HepG2 (cell line): Measurements from ENCODE around the gene PRR4. TPM values are rescaled to one million over a fixed set of nuclear protein-coding genes. Genes with fewer than 3 reads are reported as not detected.

ENCODE experiments used
- KLF12 ChIP-seq: sonication (generic); formaldehyde crosslinking; IDR thresholded peaks from 2 replicates; pipeline ENCODE4 v1.4.0; 2020; ENCODE audit warnings: missing genetic modification reagents, borderline replicate concordance
- TAF15 ChIP-seq: fragments of 200-400 bp; formaldehyde crosslinking; IDR thresholded peaks from one replicate; pipeline ENCODE4 v1.6.1; 2018; ENCODE audit warnings: mild to moderate bottlenecking, low read depth, low read length; ENCODE audit not compliant: poor library complexity, severe bottlenecking
- polyA plus RNA-seq, 8 experiments: library from polyadenylated mRNA; depleted of rRNA in 3 of 8; stranded (reverse) in 7 of 8; unstranded in 1 of 8; fragments of >200 nt; fragmentation: Illumina TruSeq in 4 of 8; extraction: Trizol in 4 of 8; gene quantifications; 2 replicates each; pipeline versions ENCODE4 v1.2.1 to v1.2.3, GENCODE V29; 2011 to 2016; ENCODE audit warnings: low read depth in 4 of 8, missing spikeins in 1 of 8, mixed read lengths in 1 of 8; ENCODE audit not compliant: insufficient read depth in 1 of 8
- small RNA-seq, 3 experiments: library from RNA; depleted of rRNA; stranded (forward); fragments of <200 nt; gene quantifications; one replicate each; pipeline ENCODE3, GENCODE V24; 2012; ENCODE audit warnings: low read depth in 2 of 3, low replicate concordance in 1 of 3; ENCODE audit not compliant: insufficient read length in 3 of 3, insufficient read depth in 2 of 3
- total RNA-seq, 5 experiments: library from RNA; depleted of rRNA; stranded (reverse); fragments of >200 nt; fragmentation: Illumina TruSeq; extraction: Trizol; gene quantifications; 2 replicates each; pipeline ENCODE4 v1.2.3, GENCODE V29; 2016; ENCODE audit warnings: low read depth in 1 of 5
- TF ChIP-seq, protein P1 (sequence below): sonication (generic); formaldehyde crosslinking; IDR thresholded peaks from 2 replicates; pipeline ENCODE4 v1.8.1; 2023; ENCODE audit warnings: mild to moderate bottlenecking, moderate library complexity, missing genetic modification reagents

PRR4 gene
- total and polyA plus RNA-seq, 2 of the 13 experiments (the other 11 are each of a cell fraction or from before 2014, with no cell fraction given): 2.3 to 5.4 TPM

DNA sequence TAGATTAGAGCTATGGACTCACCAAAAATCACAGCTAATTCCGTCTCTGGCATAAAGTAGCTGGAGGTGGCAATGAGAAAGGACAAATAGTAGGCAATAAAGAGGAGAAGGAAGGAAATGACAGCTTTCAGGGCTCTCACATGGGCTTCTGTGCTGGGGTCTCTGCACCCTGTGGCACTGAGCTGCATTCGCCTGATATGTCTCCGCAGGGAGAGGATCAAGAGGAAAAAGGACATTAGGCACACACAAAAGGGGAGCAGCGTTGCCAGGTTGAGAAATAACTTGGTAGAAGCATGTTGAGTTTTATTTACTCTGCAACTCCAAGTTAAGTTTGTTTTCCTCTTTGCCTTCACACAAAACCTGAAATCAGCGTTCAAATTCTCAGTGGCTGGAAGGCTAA lies 47.5 kb downstream of the PRR4 start (continued):
- TF ChIP-seq TAF15 (no peak), KLF12 (no peak)
- TF ChIP-seq, protein P1, sequence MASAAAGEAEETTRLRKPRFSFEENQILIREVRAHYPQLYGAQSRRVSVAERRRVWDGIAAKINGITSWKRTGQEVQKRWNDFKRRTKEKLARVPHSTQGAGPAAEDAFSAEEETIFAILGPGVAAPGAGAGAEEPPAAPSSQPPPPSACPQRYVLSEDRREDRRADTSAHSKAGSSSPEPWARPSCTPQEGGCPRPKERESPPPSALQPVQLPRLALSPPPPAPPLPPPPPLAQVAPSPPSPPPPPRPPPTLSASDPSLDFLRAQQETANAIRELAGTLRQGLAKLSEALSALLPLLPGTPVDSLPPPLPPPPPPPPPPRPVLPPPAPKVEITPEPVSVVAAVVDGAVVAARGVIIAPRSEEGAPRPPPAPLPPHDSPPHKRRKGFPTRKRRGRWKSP (CRISPR knock-in tag): no peak

Small RNA genes lying within 50 kb of the gene (small RNA-seq; reads per million reads assigned to genes)
- 0 reads per million in 3 experiments for gene PRR4

Other genes starting within 250 kb of the PRR4 start
- 49.8 and 84.5 TPM in 2 replicates for gene MAGOHB, start 235.9 kb downstream of the PRR4 start, total RNA-seq (2016; rRNA removed; fragmentation: Illumina TruSeq; extraction: Trizol)
- 5.3 and 7.0 TPM in 2 replicates for gene MAGOHB, start 235.9 kb downstream of the PRR4 start, polyA plus RNA-seq (2011; rRNA removed)
- not detected in 2 replicates for gene STYK1, start 175.4 kb downstream of the PRR4 start, total RNA-seq (2016; rRNA removed; fragmentation: Illumina TruSeq; extraction: Trizol)
- gene STYK1, start 175.4 kb downstream of the PRR4 start, polyA plus RNA-seq (2011; rRNA removed): not detected in 2 replicates
- 62.6 and 77.5 TPM in 2 replicates for gene YBX3, start 126.2 kb downstream of the PRR4 start, total RNA-seq (2016; rRNA removed; fragmentation: Illumina TruSeq; extraction: Trizol)
- gene YBX3, start 126.2 kb downstream of the PRR4 start, polyA plus RNA-seq (2011; rRNA removed): 99.6 and 107 TPM in 2 replicates
- not detected in 2 replicates for gene TAS2R7, start 46.8 kb downstream of the PRR4 start, total RNA-seq (2016; rRNA removed; fragmentation: Illumina TruSeq; extraction: Trizol)
- not detected in 2 replicates for gene TAS2R7, start 46.8 kb downstream of the PRR4 start, polyA plus RNA-seq (2011; rRNA removed)
- 0.09 TPM in 1 of 2 replicates, not detected in the other for gene TAS2R8, start 42.2 kb downstream of the PRR4 start, total RNA-seq (2016; rRNA removed; fragmentation: Illumina TruSeq; extraction: Trizol)
- not detected in 2 replicates for gene TAS2R8, start 42.2 kb downstream of the PRR4 start, polyA plus RNA-seq (2011; rRNA removed)
- 0.11 TPM in 1 of 2 replicates, not detected in the other for gene TAS2R9, start 39.3 kb downstream of the PRR4 start, total RNA-seq (2016; rRNA removed; fragmentation: Illumina TruSeq; extraction: Trizol)
- gene TAS2R9, start 39.3 kb downstream of the PRR4 start, polyA plus RNA-seq (2011; rRNA removed): not detected in 2 replicates
- 1.00 TPM in 1 of 2 replicates, not detected in the other for gene TAS2R10, start 23.1 kb downstream of the PRR4 start, total RNA-seq (2016; rRNA removed; fragmentation: Illumina TruSeq; extraction: Trizol)
- gene TAS2R10, start 23.1 kb downstream of the PRR4 start, polyA plus RNA-seq (2011; rRNA removed): 0.98 and 1.1 TPM in 2 replicates
- gene PRH1, start 34.8 kb upstream of the PRR4 start, total RNA-seq (2016; rRNA removed; fragmentation: Illumina TruSeq; extraction: Trizol): 5.5 and 18.8 TPM in 2 replicates
- 5.3 and 6.4 TPM in 2 replicates for gene PRH1, start 34.8 kb upstream of the PRR4 start, polyA plus RNA-seq (2011; rRNA removed)
- gene TAS2R13, start 60.1 kb upstream of the PRR4 start, total RNA-seq (2016; rRNA removed; fragmentation: Illumina TruSeq; extraction: Trizol): 0.46 and 1.3 TPM in 2 replicates
- 0.27 and 0.33 TPM in 2 replicates for gene TAS2R13, start 60.1 kb upstream of the PRR4 start, polyA plus RNA-seq (2011; rRNA removed)
- gene PRH2, start 79.8 kb upstream of the PRR4 start, total RNA-seq (2016; rRNA removed; fragmentation: Illumina TruSeq; extraction: Trizol): 0.24 TPM in 1 of 2 replicates, not detected in the other
- 0.48 and 1.3 TPM in 2 replicates for gene PRH2, start 79.8 kb upstream of the PRR4 start, polyA plus RNA-seq (2011; rRNA removed)
- gene TAS2R14, start 89.8 kb upstream of the PRR4 start, total RNA-seq (2016; rRNA removed; fragmentation: Illumina TruSeq; extraction: Trizol): 0.32 and 2.3 TPM in 2 replicates
- 0.86 and 1.1 TPM in 2 replicates for gene TAS2R14, start 89.8 kb upstream of the PRR4 start, polyA plus RNA-seq (2011; rRNA removed)
- 0.28 and 2.2 TPM in 2 replicates for gene TAS2R50, start 137.4 kb upstream of the PRR4 start, total RNA-seq (2016; rRNA removed; fragmentation: Illumina TruSeq; extraction: Trizol)
- 0.17 and 0.46 TPM in 2 replicates for gene TAS2R50, start 137.4 kb upstream of the PRR4 start, polyA plus RNA-seq (2011; rRNA removed)
- gene TAS2R20, start 148.8 kb upstream of the PRR4 start, total RNA-seq (2016; rRNA removed; fragmentation: Illumina TruSeq; extraction: Trizol): 0.48 and 2.9 TPM in 2 replicates
- 0.54 and 0.57 TPM in 2 replicates for gene TAS2R20, start 148.8 kb upstream of the PRR4 start, polyA plus RNA-seq (2011; rRNA removed)
- gene TAS2R19, start 173.1 kb upstream of the PRR4 start, total RNA-seq (2016; rRNA removed; fragmentation: Illumina TruSeq; extraction: Trizol): 0.88 and 5.3 TPM in 2 replicates
- gene TAS2R19, start 173.1 kb upstream of the PRR4 start, polyA plus RNA-seq (2011; rRNA removed): 0.30 and 0.62 TPM in 2 replicates
- 1.0 and 6.5 TPM in 2 replicates for gene TAS2R31, start 181.9 kb upstream of the PRR4 start, total RNA-seq (2016; rRNA removed; fragmentation: Illumina TruSeq; extraction: Trizol)
- 0.60 and 0.96 TPM in 2 replicates for gene TAS2R31, start 181.9 kb upstream of the PRR4 start, polyA plus RNA-seq (2011; rRNA removed)
- gene TAS2R46, start 212.8 kb upstream of the PRR4 start, total RNA-seq (2016; rRNA removed; fragmentation: Illumina TruSeq; extraction: Trizol): 0.22 and 3.5 TPM in 2 replicates
- gene TAS2R46, start 212.8 kb upstream of the PRR4 start, polyA plus RNA-seq (2011; rRNA removed): 0.16 and 0.22 TPM in 2 replicates
- gene TAS2R43, start 242.8 kb upstream of the PRR4 start, total RNA-seq (2016; rRNA removed; fragmentation: Illumina TruSeq; extraction: Trizol): 1.7 TPM in 1 of 2 replicates, not detected in the other
- 0.15 TPM in 1 of 2 replicates, not detected in the other for gene TAS2R43, start 242.8 kb upstream of the PRR4 start, polyA plus RNA-seq (2011; rRNA removed)